Natural killer cell (primary cell): ENCODE results near the gene CEP57L1. TPM values are rescaled to one million over a fixed set of nuclear protein-coding genes. Genes with fewer than 3 reads are reported as not detected.

Experiments
- ATAC-seq, 3 donors: fragments of 150-1000 bp in 2 of 3; fragments of 200-7000 bp in 1 of 3; cut with Tn5 transposase; 1 replicate in 1 of 3; 2 replicates in 2 of 3; pipeline ENCODE4 v1.10.0; 2021; ENCODE audit warnings: mild to moderate bottlenecking in 2 of 3, moderate library complexity in 2 of 3
- DNase-seq, 2 donors: peaks; one replicate each; pipeline versions ENCODE4 v3.0.0 to v3.0.0-alpha.2; 2013 to 2021; ENCODE audit warnings: mixed read lengths in 1 of 2
- H3K27ac ChIP-seq: one replicate; pipeline ENCODE4 v1.5.1; 2013; ENCODE audit warnings: mild to moderate bottlenecking, low read length
- H3K27me3 ChIP-seq: one replicate; pipeline ENCODE4 v1.6.1; 2013; ENCODE audit warnings: low read length; ENCODE audit not compliant: control insufficient read depth, insufficient read depth
- H3K36me3 ChIP-seq: one replicate; pipeline ENCODE4 v1.6.1; 2013; ENCODE audit warnings: low read length; ENCODE audit not compliant: control insufficient read depth, insufficient read depth
- H3K4me1 ChIP-seq: one replicate; pipeline ENCODE4 v1.6.1; 2013; ENCODE audit warnings: low read length; ENCODE audit not compliant: control insufficient read depth, insufficient read depth
- H3K4me3 ChIP-seq: one replicate; pipeline ENCODE4 v1.5.1; 2013; ENCODE audit warnings: low read length
- H3K9me3 ChIP-seq: one replicate; pipeline ENCODE4 v1.6.1; 2013; ENCODE audit warnings: low read length; ENCODE audit not compliant: control insufficient read depth, insufficient read depth
- H3K27ac Mint-ChIP-seq, 2 donors: one replicate each; pipeline ENCODE4 v1.8.0; 2022; ENCODE audit warnings: mild to moderate bottlenecking in 2 of 2, mixed read lengths in 2 of 2, moderate library complexity in 1 of 2
- H3K27me3 Mint-ChIP-seq, 2 donors: one replicate each; pipeline ENCODE4 v1.8.0; 2022; ENCODE audit warnings: low read depth in 2 of 2, mixed read lengths in 2 of 2
- H3K36me3 Mint-ChIP-seq: one replicate; pipeline ENCODE4 v1.8.0; 2022; ENCODE audit warnings: mixed read lengths
- H3K4me1 Mint-ChIP-seq, 2 donors: one replicate each; pipeline ENCODE4 v1.8.0; 2022; ENCODE audit warnings: mixed read lengths in 2 of 2
- H3K4me3 Mint-ChIP-seq: one replicate; pipeline ENCODE4 v1.8.0; 2022; ENCODE audit warnings: mild to moderate bottlenecking, moderate library complexity, mixed read lengths
- H3K9me3 Mint-ChIP-seq, 2 donors: one replicate each; pipeline ENCODE4 v1.8.0; 2022; ENCODE audit warnings: mixed read lengths in 2 of 2
- WGBS: methylation state at CpG from one replicate; pipeline ENCODE4 v1.1.7; 2013; ENCODE audit warnings: missing lambda C conversion rate; ENCODE audit not compliant: insufficient coverage; 5-methylcytosine and 5-hydroxymethylcytosine counted together
- intact Hi-C: fragments of 100-400 bp; cut with micrococcal nuclease; formaldehyde crosslinking; loops from one replicate; pipeline ENCODE4 v1.14.2; 2022
- total RNA-seq, 4 donors: library from RNA; stranded (reverse); fragments of 120-200 nt in 1 of 4; gene quantifications; one replicate each; pipeline versions ENCODE4 v1.2.3 to v1.2.4, GENCODE V29; 2013 to 2022
- TF ChIP-seq, protein P1 (sequence below): fragments of 200-600 bp; IDR thresholded peaks from one replicate; pipeline ENCODE4 v1.8.0; 2022; ENCODE audit warnings: antibody characterized with exemption

Gene CEP57L1
- total RNA-seq, 3 donors from 2014 or later (not counting 1 experiment from before 2014, with no cell fraction given) = 8.9 to 12.5 (median 9.2) TPM

GRCh38 chr6:109212683-109213082, 117.4 kb downstream of the CEP57L1 start:
- Mint-ChIP-seq H3K27me3 (peaks cover 2 to 28% of the 10 kb centered on the region in 2 donors), H3K4me1 (no peaks in the 10 kb centered on the region), H3K36me3 (peaks cover 11% of the 10 kb centered on the region), H3K9me3 (peaks cover 0 to 6% of the 10 kb centered on the region in 2 donors), H3K4me3 (no peak overlapping the region), H3K27ac (no peak overlapping the region)
- DNase-seq (no peak), ATAC-seq (no peak)
- TF ChIP-seq, protein P1, sequence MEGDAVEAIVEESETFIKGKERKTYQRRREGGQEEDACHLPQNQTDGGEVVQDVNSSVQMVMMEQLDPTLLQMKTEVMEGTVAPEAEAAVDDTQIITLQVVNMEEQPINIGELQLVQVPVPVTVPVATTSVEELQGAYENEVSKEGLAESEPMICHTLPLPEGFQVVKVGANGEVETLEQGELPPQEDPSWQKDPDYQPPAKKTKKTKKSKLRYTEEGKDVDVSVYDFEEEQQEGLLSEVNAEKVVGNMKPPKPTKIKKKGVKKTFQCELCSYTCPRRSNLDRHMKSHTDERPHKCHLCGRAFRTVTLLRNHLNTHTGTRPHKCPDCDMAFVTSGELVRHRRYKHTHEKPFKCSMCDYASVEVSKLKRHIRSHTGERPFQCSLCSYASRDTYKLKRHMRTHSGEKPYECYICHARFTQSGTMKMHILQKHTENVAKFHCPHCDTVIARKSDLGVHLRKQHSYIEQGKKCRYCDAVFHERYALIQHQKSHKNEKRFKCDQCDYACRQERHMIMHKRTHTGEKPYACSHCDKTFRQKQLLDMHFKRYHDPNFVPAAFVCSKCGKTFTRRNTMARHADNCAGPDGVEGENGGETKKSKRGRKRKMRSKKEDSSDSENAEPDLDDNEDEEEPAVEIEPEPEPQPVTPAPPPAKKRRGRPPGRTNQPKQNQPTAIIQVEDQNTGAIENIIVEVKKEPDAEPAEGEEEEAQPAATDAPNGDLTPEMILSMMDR = no peak
- Histone ChIP-seq H3K36me3 (no peaks in the 10 kb centered on the region), H3K9me3 (no peaks in the 10 kb centered on the region), H3K27ac (no peak overlapping the region), H3K4me1 (no peaks in the 10 kb centered on the region), H3K27me3 (no peaks in the 10 kb centered on the region), H3K4me3 (no peak overlapping the region)
- no CpG with 5 or more reads among the region's 1 CpG for WGBS
- intact Hi-C loops = no loop called here

Other genes starting within 250 kb of the CEP57L1 start
- 10 to 100 TPM in 1 of 3 donors, 1 to 10 TPM in 2; 9.4 to 13.8 (median 9.7) TPM for gene ARMC2, start 247.1 kb upstream of the CEP57L1 start, total RNA-seq
- 100 to 1,000 TPM in 1 of 3 donors, 10 to 100 TPM in 2; 52.9 to 106 (median 68.9) TPM for gene SESN1, start 661 bp upstream of the CEP57L1 start, total RNA-seq